CD8-positive, alpha-beta memory T cell (primary cell): ENCODE measurements around the gene SPDYE6. TPM values are rescaled to one million over a fixed set of nuclear protein-coding genes. Genes with fewer than 3 reads are reported as not detected.
A peak's percentile ranks its signal among the peaks of the same experiment; 100 is the strongest.
"Not testable (repeated sequence)": the region's sequence is repeated elsewhere in the genome, so short reads cannot be mapped to it uniquely, and the experiment has no call there.

Experiments used
- CTCF ChIA-PET: fragments of 350-600 bp; sonication (Branson Sonifier 250); formaldehyde crosslinking; loops from one replicate; lab custom pipeline; 2021; ENCODE audit warnings: antibody characterized with exemption; lab: Charles Lee
- POLR2A ChIA-PET: fragments of 350-600 bp; sonication (Branson Sonifier 250); formaldehyde crosslinking; loops from one replicate; lab custom pipeline; 2021; ENCODE audit warnings: antibody characterized with exemption; lab: Charles Lee
- DNase-seq, 5 donors: peaks; one replicate each; pipeline versions ENCODE4 v3.0.0 to v3.0.0-alpha.2; 2020 to 2022; ENCODE audit warnings: mixed read lengths in 1 of 5
- H3K27ac ChIP-seq: one replicate; pipeline ENCODE4 v1.7.0; 2013; ENCODE audit warnings: low read depth, mild to moderate bottlenecking, low read length, moderate library complexity
- H3K27me3 ChIP-seq: 2 replicates; pipeline ENCODE4 v1.7.0; 2013; ENCODE audit warnings: low read length, mild to moderate bottlenecking; ENCODE audit not compliant: insufficient read depth, poor library complexity, severe bottlenecking
- H3K36me3 ChIP-seq: 2 replicates; pipeline ENCODE4 v1.7.0; 2013; ENCODE audit warnings: mild to moderate bottlenecking, low read length, moderate library complexity; ENCODE audit not compliant: insufficient read depth
- H3K4me1 ChIP-seq: 2 replicates; pipeline ENCODE4 v1.7.0; 2013; ENCODE audit warnings: mild to moderate bottlenecking, low read length, moderate library complexity; ENCODE audit not compliant: insufficient read depth
- H3K4me3 ChIP-seq: 2 replicates; pipeline ENCODE4 v1.7.0; 2013; ENCODE audit warnings: mild to moderate bottlenecking, low read length
- H3K9me3 ChIP-seq: 2 replicates; pipeline ENCODE4 v1.7.0; 2013; ENCODE audit warnings: mild to moderate bottlenecking, low read length
- H3K27ac Mint-ChIP-seq, 8 donors: one replicate each; pipeline ENCODE4 v1.8.0; 2020 to 2021; ENCODE audit warnings: mixed read lengths in 8 of 8, mild to moderate bottlenecking in 6 of 8, inconsistent platforms in 3 of 8, moderate library complexity in 3 of 8
- H3K27me3 Mint-ChIP-seq, 2 donors: one replicate each; pipeline ENCODE4 v1.8.0; 2020 to 2021; ENCODE audit warnings: mixed read lengths in 2 of 2, mild to moderate bottlenecking in 1 of 2, moderate library complexity in 1 of 2
- H3K36me3 Mint-ChIP-seq, 3 donors: one replicate each; pipeline ENCODE4 v1.8.0; 2020 to 2021; ENCODE audit warnings: mixed read lengths in 3 of 3, inconsistent platforms in 1 of 3, mild to moderate bottlenecking in 1 of 3
- H3K4me1 Mint-ChIP-seq, 3 donors: one replicate each; pipeline ENCODE4 v1.8.0; 2020 to 2021; ENCODE audit warnings: mixed read lengths in 3 of 3, inconsistent platforms in 1 of 3, mild to moderate bottlenecking in 1 of 3
- H3K4me3 Mint-ChIP-seq, 7 donors: one replicate each; pipeline ENCODE4 v1.8.0; 2020 to 2021; ENCODE audit warnings: mixed read lengths in 7 of 7, mild to moderate bottlenecking in 6 of 7, moderate library complexity in 4 of 7, inconsistent platforms in 2 of 7
- H3K9me3 Mint-ChIP-seq, 5 donors: one replicate each; pipeline ENCODE4 v1.8.0; 2020 to 2022; ENCODE audit warnings: mixed read lengths in 5 of 5, mild to moderate bottlenecking in 3 of 5, moderate library complexity in 2 of 5, inconsistent platforms in 1 of 5
- polyA plus RNA-seq: library from polyadenylated mRNA; unstranded; fragments of 300-500 nt; fragmentation: Illumina TruSeq; gene quantifications from one replicate; pipeline ENCODE4 v1.2.3, GENCODE V29; 2021
- total RNA-seq, 2 experiments: library from RNA; stranded (reverse); gene quantifications; one replicate each; pipeline ENCODE4 v1.2.3, GENCODE V29; 2021

The SPDYE6 gene
- total and polyA plus RNA-seq, 3 experiments from 2014 or later: 0.89 TPM; not detected in 2

- POLR2A ChIA-PET: no interaction called here
- H3K4me3 Mint-ChIP-seq: no peak overlapping the region
- H3K27ac ChIP-seq: no peak overlapping the region
- H3K27me3 ChIP-seq: no peaks in the 10 kb centered on the region
- H3K4me1 Mint-ChIP-seq: peaks cover 10 to 17% (median 16%) of the 10 kb centered on the region in 3 donors
- H3K36me3 ChIP-seq: no peaks in the 10 kb centered on the region
- DNase-seq: no peak
- H3K9me3 ChIP-seq: no peaks in the 10 kb centered on the region
- no peak overlapping the region for H3K4me3 ChIP-seq
- no peaks in the 10 kb centered on the region for H3K9me3 Mint-ChIP-seq
- no peak overlapping the region for H3K27ac Mint-ChIP-seq
- H3K27me3 Mint-ChIP-seq: no peaks in the 10 kb centered on the region
- CTCF ChIA-PET: interaction anchor here (1.3 to 1.6 kb wide), 2 partner anchors 15 to 79 kb away, joined by 3 read pairs; no protein-coding TSS in a partner anchor
- no peaks in the 10 kb centered on the region for H3K36me3 Mint-ChIP-seq
- H3K4me1 ChIP-seq: peaks cover 15% of the 10 kb centered on the region
Observed at GRCh38 chr7:102310414-102310815, 45.8 kb downstream of the SPDYE6 start.

- Histone ChIP-seq H3K36me3 (no peaks in the 10 kb centered on the region), H3K9me3 (no peaks in the 10 kb centered on the region), H3K27ac (no peak overlapping the region), H3K4me1 (peaks cover 15% of the 10 kb centered on the region), H3K27me3 (no peaks in the 10 kb centered on the region), H3K4me3 (no peak overlapping the region)
- Mint-ChIP-seq H3K27ac (peak overlapping the region in 4 of 8 donors; percentile 24 to 72 (median 58)), H3K4me1 (peaks cover 16 to 25% (median 17%) of the 10 kb centered on the region in 3 donors), H3K9me3 (no peaks in the 10 kb centered on the region), H3K36me3 (no peaks in the 10 kb centered on the region), H3K4me3 (peak overlapping the region in 5 of 7 donors; percentile 39 to 59 (median 46)), H3K27me3 (peaks cover 0 to 1% of the 10 kb centered on the region in 2 donors)
- ChIA-PET CTCF (no interaction called here), POLR2A (interaction anchor here (0.6 kb wide), 1 partner anchor 18 kb away, joined by 4 read pairs; no protein-coding TSS in a partner anchor)
- peak in 1 of 5 donors; percentile 36 for DNase-seq
Observed at GRCh38 chr7:102306916-102307677, 49.1 kb downstream of the SPDYE6 start.

- ChIA-PET POLR2A (no interaction called here), CTCF (no interaction called here)
- Histone ChIP-seq H3K4me1 (peaks cover 15% of the 10 kb centered on the region), H3K36me3 (no peaks in the 10 kb centered on the region), H3K9me3 (no peaks in the 10 kb centered on the region), H3K27ac (no peak overlapping the region), H3K4me3 (no peak overlapping the region), H3K27me3 (no peaks in the 10 kb centered on the region)
- Mint-ChIP-seq H3K36me3 (no peaks in the 10 kb centered on the region), H3K4me1 (peaks cover 16 to 25% (median 17%) of the 10 kb centered on the region in 3 donors), H3K27ac (peak overlapping the region in 7 of 8 donors; percentile 65 to 95 (median 89)), H3K4me3 (peak overlapping the region; percentile 11 to 79 (median 59)), H3K27me3 (peaks cover 0 to 1% of the 10 kb centered on the region in 2 donors), H3K9me3 (no peaks in the 10 kb centered on the region)
- DNase-seq: no peak
Observed at GRCh38 chr7:102305414-102306268, 50.6 kb downstream of the SPDYE6 start.

- peaks cover 16 to 25% (median 17%) of the 10 kb centered on the region in 3 donors for H3K4me1 Mint-ChIP-seq
- H3K9me3 Mint-ChIP-seq: no peaks in the 10 kb centered on the region
- H3K4me3 Mint-ChIP-seq: no peak overlapping the region
- Histone ChIP-seq H3K4me3 (no peak overlapping the region), H3K27ac (no peak overlapping the region), H3K4me1 (peaks cover 15% of the 10 kb centered on the region), H3K27me3 (no peaks in the 10 kb centered on the region), H3K36me3 (no peaks in the 10 kb centered on the region), H3K9me3 (no peaks in the 10 kb centered on the region)
- H3K27me3 Mint-ChIP-seq: peaks cover 0 to 1% of the 10 kb centered on the region in 2 donors
- H3K36me3 Mint-ChIP-seq: no peaks in the 10 kb centered on the region
- peak overlapping the region in 2 of 8 donors; percentile 19 to 66 for H3K27ac Mint-ChIP-seq
- no peak for DNase-seq
- ChIA-PET POLR2A (no interaction called here), CTCF (interaction anchor here (1.4 kb wide), 1 partner anchor 26 kb away, joined by 3 read pairs; no protein-coding TSS in a partner anchor)
Observed at GRCh38 chr7:102304668-102305067, 51.6 kb downstream of the SPDYE6 start.

GRCh38 chr7:102303669-102304422 is 52.4 kb downstream of the SPDYE6 start:
- CTCF ChIA-PET: interaction anchor here (1.4 kb wide), 1 partner anchor 25 kb away, joined by 3 read pairs; no protein-coding TSS in a partner anchor

GRCh38 chr7:102302025-102302424 is 54.2 kb downstream of the SPDYE6 start:
- no peak overlapping the region for H3K4me3 Mint-ChIP-seq
- Histone ChIP-seq H3K4me1 (peaks cover 10% of the 10 kb centered on the region), H3K36me3 (no peaks in the 10 kb centered on the region), H3K27me3 (no peaks in the 10 kb centered on the region), H3K4me3 (no peak overlapping the region), H3K27ac (no peak overlapping the region), H3K9me3 (no peaks in the 10 kb centered on the region)
- CTCF ChIA-PET: no interaction called here
- H3K27me3 Mint-ChIP-seq: peaks cover 0 to 1% of the 10 kb centered on the region in 2 donors
- H3K9me3 Mint-ChIP-seq: no peaks in the 10 kb centered on the region
- peaks cover 11 to 20% (median 12%) of the 10 kb centered on the region in 3 donors for H3K4me1 Mint-ChIP-seq
- no peak for DNase-seq
- H3K27ac Mint-ChIP-seq: no peak overlapping the region
- POLR2A ChIA-PET: no interaction called here
- H3K36me3 Mint-ChIP-seq: peaks cover 0 to 2% (median 0%) of the 10 kb centered on the region in 3 donors

More at GRCh38 chr7:102303669-102304422, 52.4 kb downstream of the SPDYE6 start:
- Histone ChIP-seq H3K9me3 (no peaks in the 10 kb centered on the region), H3K27ac (no peak overlapping the region), H3K4me3 (no peak overlapping the region), H3K36me3 (no peaks in the 10 kb centered on the region), H3K4me1 (peaks cover 15% of the 10 kb centered on the region), H3K27me3 (no peaks in the 10 kb centered on the region)
- H3K4me3 Mint-ChIP-seq: no peak overlapping the region
- peak overlapping the region in 2 of 8 donors; percentile 47 to 66 for H3K27ac Mint-ChIP-seq
- no peaks in the 10 kb centered on the region for H3K9me3 Mint-ChIP-seq
- POLR2A ChIA-PET: no interaction called here
- no peaks in the 10 kb centered on the region for H3K36me3 Mint-ChIP-seq
- no peak for DNase-seq
- H3K27me3 Mint-ChIP-seq: peaks cover 0 to 1% of the 10 kb centered on the region in 2 donors
- peaks cover 16 to 25% (median 17%) of the 10 kb centered on the region in 3 donors for H3K4me1 Mint-ChIP-seq

GRCh38 chr7:102301367-102301766 is 54.9 kb downstream of the SPDYE6 start:
- H3K4me1 ChIP-seq, POLR2A ChIA-PET, DNase-seq, H3K27me3 Mint-ChIP-seq, H3K9me3 ChIP-seq, H3K4me3 ChIP-seq, H3K36me3 Mint-ChIP-seq, H3K27ac Mint-ChIP-seq, H3K27me3 ChIP-seq, H3K27ac ChIP-seq, CTCF ChIA-PET, H3K9me3 Mint-ChIP-seq, H3K36me3 ChIP-seq: not testable (repeated sequence)
- Mint-ChIP-seq H3K4me1 (peaks cover 5 to 14% (median 8%) of the 10 kb centered on the region in 3 donors), H3K4me3 (peak overlapping the region in 1 of 7 donors; percentile 36)
